Measurements from ENCODE around the gene FARS2.

GRCh38 chr6:5463690-5464089 is 202.4 kb downstream of the FARS2 start:
- no peak for TF ChIP-seq CTCF (IDR thresholded peaks at IDR 0.05; ENCODE audit: low read depth, low read length)
- no peak for TF ChIP-seq EZH2phosphoT487 (IDR thresholded peaks at IDR 0.05; ENCODE audit: low read depth)

Data from OCI-LY3 (cell line).